Fibroblast of skin of scalp (primary cell): ENCODE data around the gene LSS.

Experiments
- DNase-seq: peaks from one replicate; pipeline ENCODE4 v3.0.0-alpha.2; 2013

Gene LSS

DNA sequence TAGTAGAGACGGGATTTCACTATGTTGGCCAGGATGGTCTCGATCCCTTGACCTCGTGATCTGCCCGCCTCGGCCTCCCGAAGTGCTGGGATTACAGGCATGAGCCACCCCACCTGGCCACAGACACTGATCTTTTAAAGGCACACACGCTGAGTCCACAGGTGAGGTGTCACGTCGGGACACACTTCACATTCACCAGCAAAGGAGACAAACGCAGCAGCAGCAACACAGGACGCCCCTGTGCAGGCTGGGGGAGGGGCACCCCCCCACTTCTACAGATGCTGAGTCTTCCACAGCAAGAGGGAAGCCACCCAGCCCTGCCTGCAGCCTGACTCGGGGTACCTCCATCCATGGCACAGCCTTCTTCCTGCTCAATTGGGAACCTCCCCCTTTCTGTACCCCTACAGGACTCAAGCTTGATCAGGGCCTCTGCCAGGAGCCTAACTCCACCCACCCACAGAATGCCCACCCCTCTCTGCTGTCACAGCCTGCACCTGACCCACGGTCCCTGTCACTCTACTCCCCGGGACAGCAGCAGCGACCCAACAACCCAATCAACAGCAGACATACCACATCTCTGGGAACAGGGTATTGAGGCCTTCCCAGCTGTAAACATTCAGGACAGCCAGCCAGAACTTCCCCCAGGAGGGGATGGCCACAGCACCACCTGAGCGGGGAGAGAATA is 9.5 kb downstream of the LSS start:
- no peak for DNase-seq

DNA sequence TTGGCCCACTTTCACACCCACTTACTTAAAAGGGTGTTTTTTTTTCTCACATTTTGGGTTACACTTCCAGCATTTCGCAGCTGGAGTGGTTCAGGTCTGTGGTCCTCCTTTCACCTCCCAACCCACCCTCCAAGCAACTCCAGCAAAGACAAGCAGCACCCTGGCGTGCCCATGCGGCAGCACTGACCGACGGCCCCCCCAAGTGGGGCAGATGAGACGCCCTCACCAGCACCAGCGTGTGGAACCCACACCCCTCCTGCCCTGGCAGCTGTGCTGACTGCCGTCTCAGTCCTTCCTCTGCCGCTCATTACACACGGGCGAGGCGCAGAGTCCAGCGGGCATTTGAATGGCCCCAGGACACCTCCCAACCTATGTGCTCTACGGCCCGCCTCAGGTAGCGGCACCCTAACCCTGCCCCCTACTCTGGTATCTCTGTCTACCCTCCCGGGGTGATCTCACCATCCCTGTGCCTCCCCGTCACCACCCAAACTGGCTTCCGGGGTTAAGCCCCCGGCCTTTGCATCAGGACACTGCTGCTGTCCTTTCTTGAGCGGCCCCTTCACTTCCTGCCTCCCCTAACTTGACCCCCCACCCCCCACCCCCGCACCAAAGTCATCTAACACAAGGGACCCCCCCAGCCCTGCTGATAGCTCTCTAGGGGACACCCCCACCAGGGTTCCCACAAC is 10.9 kb downstream of the LSS start:
- DNase-seq, result no peak

DNA sequence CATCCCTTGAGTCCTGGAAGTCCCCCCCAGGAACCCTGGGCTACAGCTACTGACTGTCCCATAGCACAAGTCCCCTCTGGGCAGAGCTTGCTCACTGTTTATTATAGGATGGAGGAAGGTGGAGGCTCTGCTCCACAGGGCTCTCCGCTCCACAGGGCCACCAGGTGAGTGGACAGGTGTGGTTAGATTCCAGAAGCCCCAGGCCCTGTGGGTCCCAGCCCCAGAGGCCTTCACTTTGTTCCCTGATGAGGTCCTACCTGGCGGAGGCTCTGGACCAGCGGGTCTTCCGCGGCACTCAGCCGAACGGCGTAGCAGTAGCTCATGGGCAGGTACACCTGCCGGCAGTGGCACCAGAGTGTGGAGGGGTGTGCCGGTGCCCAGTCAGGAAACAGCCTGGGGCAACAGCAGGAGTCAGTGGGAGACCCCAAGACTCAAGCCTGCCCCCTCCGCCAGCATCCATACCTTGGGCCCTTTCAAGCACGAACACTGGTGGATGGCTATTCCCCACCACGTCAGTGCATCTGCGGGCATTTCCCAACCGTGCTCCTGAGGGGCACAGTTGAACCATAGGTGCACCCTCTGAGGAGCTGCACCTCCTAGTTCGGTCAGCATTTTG is 12.3 kb downstream of the LSS start:
- DNase-seq, result no peak

DNA sequence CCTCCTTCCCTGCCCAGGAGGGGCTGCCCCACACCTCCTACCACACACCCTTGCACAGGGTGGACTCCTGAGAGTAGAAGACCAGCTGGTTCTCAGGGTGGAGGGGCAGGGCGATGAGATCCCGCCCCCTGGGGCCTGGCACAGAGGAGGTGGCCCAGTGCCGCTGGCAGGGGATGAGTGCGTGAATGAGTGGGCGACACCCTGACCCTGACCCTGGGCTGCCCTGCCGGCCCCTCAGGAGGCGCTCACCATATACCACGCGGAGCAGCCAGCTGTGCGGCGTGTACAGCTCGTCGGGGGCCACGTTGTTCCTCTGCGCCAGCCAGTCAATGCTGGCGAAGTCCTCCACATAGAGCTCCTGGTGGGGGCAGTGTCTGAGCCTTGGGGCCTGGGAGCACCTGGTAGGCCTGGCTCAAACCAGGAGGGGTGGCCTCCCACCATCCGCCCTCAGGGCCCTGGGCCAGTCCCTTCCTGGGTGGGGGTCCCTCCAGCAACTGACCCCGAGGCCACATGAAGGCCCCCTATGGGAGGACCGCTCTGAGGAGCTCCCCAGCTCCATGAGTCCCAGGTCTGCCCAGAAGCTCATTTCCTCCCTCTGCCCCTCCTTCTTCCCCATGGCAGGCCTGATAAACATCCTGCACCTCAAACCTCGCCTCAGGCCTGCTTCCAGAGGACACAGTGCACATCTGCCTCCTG is 13.0 kb downstream of the LSS start:
- no peak for DNase-seq

DNA sequence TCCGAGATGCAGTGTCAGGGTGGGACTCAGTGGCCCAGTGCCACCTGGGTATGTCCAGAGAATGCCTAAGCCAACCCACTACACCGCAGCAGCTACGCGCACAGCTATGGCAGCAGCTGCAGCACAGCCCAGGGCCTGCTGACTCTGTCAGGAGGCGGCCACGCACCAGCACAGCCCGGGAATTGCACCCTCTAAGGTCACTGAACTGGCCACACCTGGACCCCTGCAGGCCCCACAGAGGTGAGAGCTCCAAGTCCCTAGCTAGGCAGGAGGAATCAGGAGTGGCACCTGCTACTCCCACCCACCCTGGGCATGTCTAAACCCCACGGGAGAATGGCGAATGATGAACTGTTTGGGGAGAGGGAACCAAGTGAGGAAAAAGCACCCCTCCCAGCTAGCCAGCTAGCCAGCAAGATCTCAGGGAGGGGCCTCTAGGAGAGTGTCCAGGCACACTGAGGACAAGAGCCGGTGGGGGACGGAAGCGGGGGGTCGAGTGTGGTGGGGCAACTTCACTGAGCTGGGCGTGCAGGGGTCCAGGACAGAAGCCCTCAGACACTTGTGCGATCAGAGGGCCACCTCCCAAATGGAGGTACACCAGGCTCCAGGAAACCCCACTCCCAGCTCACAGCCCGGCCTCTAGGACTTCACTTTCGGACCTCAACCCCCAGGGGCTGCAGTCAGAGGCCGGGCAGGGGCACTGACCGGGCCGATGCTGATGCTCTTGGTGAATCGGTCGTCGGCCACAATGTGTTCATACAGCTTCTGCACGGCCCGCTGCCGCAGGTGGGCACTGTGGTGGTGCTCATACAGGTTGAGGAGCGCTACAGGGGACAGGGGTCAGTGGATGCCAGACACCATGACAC is 13.9 kb downstream of the LSS start:
- no peak for DNase-seq

DNA sequence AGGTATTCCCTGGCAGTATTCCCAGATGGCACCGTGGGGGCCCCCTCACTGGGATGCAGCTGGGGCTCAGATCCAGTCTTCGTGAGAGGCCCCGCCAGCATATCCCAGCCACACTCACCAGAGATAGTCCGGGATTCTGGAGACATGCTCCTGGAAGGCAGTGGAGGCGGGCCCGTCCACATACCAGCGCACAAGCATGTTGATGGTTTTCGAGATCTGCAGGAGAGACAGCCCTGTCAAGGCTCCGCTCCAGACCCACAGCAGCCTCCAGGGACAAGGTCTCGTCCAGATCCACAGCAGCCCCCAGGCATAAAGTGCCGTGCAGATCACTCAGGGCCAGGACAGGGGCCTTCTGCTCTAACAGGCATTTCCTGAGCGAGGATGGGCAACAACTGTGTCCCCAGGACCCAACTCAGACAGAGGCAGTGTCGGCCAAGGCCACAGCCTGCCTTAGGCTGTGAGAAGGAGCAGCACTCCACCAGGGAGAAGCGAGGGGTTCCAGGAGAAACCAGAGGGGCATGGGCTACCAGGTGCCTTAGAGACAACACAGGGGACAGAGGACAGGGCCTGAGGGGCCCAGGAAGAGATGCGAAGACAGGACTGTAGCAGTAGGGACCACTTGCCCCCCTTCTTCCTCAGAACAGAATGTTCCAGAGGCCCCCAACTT is 14.8 kb downstream of the LSS start:
- peak; percentile 26 for DNase-seq

DNA sequence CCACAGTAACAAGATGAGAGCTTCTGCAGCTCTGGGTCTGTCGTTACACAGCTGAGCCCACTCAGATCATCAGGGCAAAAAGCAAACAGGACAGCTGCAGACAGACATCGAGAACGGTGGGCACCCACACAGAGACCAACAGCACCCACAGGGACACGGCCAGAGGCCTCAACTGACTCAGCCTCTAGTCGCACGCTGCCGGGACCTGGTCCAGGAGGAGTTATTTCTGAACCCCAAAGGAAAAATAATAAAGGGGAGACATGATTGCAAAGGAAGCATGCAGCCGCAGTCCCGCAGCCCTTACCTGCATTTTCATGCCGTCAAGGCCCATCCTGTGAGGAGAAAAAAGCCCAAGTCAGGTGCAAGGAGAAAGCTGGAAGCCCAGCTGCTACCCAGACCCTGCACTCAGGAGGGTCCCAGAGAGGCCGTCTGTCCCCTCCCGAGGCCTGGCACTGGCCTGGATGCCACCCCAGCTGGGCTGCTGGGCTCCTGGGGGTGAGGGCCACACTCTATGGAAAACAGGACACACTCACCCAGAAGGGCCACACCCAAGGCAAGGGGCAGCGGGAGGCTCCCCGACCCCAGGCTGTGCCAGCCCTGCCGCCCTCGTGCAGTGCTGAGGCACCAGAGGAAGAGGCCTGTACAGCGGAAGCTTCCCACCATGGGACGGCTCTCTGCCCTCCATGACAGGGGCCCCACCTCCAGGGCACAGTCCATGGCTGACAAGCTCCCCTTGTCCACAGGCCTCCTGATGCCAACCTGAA is 15.7 kb downstream of the LSS start:
- no peak for DNase-seq

DNA sequence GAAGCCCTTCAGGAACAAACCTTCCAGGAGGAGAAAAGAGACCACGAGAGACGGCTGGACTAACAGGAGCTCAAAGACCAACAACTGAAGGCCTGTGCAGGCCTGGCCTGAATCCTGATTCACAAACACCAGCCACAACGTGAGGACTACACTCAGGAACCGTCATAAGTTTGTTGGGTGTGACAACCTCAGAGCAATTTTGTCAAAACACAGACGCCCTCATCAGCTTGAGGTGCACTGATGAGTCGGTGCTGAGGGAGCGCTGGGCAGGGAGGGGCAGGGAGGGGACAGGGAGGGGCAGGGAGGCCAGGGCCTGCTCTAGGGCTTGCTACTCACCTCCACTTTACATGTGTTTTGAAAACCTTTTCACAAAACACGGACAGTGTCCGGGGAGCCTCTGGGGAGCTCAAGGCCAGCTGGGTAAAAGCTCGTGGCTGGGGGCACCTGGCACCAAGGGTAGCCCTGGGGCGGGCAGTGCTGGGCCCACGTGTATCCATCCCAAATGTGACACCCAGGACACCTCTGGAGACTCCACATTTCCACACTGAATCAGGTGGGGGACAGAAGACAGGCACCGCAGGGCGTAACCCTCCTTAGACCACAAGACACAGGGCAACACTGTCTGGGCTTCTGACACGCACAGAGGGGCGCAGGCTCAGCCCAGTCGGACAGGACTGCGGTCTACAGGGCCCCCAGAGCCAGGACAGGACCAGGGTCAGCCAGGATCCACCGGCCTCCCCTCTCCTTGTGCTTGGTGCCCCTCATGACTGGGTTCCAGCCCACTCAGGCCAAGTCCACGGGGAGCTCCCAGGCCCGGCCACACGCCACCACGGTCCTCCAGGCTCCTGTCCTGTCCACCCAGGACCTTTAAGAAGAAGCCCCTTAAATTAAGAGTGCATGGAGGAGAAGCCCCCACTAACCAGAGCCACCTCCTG is 16.5 kb downstream of the LSS start:
- DNase-seq, result no peak

DNA sequence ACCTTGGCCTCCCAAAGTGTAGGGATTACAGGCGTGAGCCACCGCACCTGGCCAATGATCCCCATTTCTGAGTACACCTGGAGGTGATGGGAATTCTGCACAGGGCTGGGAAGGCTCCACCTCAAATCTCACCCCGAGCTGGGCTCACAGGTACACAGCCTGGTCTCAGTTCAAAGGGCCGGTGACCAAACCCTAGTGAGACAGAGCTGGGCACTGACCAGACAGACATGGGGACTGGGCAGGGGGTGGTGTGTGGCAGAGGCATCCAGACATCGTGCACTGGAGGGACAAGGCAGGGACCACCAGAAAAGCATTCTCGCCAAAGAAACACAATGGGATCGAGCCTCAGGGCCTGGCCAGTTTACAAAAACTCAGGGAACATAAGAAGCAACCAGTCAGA is 17.2 kb downstream of the LSS start:
- no peak for DNase-seq

DNA sequence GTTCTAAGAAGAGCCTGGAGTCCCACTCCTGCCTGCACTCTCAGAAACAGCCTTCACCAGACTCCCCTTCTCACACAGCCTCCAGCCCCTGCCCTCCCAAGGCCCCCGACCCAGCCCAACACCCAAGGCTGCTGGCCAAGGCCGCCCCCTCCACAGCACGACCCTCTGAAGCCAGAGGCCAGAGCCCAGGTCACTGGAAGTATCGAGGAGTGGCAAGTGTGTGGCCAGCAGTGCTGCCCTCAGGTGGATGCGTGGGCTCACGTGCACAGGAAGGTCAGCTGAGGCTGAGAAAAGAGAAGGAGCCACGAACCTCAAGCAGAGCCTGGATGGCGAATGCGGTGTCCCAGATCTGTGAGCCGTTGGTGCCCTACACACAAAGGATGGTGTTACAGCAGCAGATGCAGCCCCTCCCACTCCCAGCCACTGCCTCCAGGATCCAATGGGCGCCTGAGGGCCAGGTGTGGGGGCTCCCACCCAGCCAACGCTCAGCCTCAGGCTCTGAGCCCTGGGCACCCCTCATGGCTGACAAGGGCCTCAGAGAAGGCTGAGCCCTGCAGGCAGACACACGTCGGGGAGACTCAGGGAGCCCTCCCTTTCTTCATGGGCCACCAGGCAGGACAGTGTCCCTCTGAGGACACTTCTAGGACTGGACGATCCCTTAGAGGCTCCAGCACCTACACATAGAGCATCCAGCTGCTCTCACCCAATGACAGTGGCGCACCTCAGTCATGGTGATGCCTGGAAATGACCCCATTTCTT is 18.0 kb downstream of the LSS start:
- DNase-seq, result no peak

DNA sequence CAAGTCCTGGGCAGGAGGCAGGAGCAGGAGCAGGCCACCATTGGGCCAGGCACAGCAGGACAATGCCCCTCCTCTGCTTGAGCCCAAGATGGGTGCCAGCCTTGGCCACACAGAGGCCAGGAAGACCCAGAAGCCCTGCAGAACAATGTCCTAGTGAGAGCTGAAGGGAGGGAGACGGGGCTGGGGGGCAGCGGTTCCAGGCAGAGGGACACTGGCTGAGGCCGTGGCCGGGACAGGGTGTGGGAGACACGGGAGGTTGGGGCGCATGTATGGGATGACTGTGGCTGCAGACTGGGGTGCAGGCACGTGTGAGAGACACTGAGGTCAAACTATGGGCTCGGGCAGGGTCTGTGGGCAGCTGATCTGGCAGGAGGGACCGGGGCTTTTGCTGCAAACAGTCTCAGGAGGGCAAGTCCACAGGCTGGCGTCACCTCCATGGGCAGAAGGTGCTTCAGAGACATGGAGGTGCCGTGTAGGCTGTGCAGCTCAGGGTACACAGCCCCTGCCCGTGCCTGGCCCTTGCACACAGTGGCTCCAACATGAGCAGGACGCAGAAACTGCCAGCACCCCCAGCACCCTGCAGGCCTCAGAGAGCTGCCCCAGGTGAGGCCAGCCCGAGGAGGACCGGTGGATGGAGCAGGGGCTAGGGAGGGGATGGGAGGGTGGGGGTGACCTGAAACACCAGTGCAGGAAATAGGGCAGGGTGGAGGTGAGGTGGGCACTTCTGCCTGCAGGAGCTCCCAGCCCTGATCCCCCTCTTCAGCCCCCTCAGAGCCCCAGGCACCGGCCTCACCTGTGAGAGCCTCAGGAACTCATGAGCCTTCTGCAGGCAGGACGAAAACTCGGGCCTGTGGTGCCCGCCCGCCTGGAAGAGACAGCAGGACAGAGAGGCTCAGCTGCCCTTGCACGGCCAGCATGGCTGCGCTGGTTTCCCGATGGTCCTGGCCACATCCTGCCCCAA is 19.5 kb downstream of the LSS start:
- no peak for DNase-seq

DNA sequence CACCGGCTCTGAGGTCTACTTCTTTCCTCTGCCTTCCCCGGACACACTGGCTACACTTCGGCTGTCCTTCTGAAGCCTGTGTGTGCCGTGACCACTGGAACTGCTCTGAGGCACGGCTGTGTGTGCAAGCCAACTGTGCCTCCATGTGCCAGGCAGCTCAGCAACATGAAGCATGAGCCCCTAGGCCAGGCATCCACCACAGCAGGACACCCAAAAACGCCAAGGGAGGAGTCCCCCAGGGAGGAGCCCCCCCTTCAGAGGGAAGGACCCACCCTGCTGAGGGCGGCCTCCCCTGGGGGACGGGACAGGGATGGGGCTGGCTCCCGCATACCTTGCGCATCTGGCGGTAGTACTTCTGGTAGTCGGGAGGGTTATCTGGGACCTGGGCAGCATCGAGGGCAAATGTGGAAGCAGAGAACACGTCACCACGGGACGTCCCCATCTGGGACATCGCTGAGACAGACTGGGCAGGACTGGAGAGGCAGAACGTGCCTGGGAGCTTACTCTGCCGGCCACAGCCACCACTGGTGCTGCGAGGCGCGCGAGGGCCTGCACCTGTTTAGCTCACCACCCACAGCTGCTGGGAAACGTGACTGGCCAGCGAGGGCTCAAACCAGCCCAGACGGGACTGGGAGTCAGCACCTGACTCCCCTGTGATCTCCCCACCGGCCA is 20.5 kb downstream of the LSS start:
- no peak for DNase-seq

DNA sequence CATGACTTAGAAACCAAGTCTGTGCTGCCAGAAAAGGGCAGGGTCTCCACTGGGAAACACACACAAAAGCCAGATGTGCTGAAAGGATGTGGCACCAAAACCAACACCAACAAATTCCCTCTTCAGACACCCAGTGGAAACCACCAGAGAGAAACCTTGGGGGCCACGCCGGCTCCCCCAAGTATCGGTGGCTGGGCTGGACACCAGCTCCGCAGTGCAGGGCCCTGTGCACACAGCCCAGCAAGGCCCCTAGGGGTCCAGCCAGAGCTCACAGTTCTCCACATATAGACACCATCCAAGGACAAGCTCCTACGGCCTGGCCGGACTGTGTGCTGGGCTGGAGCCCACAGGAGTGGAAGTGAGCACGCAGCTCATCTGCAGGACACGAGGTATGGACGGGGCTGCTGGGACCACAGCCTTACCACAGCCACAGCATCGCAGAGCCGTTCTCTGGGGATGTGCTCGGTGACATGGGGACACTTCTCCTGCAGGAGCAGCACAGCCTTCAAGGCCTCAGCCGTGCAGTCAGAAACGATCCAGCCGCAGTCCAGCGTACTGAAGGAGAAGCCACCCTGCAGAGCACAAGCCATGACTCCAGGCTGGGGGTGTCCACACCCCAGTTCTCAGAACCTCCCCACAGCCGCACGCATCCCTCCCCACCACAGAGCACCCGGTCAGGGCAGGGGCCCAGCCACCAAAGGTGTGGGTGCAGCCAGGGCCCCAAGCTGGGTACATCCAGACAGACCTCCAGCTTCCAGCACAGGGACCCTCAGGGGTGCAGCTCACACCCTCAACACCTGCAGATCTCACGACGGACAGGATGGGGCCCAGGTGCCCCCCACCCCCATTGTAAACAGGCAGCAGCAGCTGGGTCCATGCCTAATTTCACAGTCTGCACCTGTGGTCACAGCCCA is 21.3 kb downstream of the LSS start:
- DNase-seq, result no peak

DNA sequence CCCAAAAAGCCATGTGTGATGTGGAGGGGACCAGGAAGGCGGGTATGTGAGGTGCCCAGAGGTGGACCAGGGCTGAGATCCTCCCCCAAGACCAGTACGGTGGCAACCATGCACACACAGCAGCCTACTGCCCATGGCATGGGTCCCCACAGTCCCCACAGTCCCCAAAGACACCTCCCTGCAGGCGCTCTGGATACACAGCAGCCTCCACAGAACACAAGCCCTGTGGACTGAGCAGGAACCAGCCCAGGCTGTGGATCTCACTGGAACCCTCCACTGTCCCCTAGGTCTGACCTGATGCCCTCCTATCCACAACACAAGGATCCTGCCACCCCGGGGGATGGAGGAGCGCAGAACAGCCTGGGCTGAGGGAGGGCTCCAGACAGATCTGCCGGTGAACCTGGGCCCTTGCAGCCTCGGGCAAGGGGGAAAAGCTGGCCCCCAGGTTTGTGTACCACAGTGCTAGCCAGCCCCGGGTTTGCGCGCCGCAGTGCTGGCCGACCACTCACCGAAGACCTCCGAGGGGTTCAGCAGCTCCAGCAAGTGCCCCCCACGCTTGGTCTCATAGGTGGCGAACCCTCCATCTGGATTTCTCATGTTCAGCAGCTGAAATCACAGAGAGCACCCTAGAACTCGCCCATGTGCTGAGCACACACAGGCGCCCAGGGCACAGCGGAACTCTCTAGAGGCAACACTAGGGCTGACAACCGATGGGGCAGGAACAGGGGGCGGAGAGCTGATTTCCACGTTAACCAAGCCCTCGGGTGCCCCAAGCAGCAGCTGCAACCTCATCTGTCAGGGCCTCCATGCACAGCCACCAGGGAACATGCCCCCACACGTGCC is 22.2 kb downstream of the LSS start:
- DNase-seq, result no peak

DNA sequence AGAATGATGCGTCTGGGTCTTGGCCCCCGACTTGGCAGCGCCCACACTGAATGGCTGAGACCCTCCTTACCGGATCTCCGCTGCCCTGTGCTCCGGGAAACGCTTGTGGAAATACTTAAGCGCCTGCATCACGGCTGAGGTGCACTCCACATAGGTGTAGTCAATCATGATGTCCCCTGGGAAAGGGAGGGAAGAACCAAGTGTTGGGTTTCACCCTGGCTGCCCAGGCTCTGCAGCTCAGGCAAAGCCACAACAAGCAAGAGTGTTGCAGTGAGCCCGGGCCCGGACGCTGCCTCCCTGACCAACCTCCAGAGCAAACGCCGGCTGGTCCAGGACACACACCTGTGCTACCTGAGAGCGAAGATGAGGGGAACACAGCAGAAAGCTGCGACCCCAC is 22.8 kb downstream of the LSS start:
- no peak for DNase-seq
